Activated B cell treated with CpG ODN at 0.5 μM for 24 hours (primary cell): ENCODE results near the gene IL19. TPM values are rescaled to one million over a fixed set of nuclear protein-coding genes. Genes with fewer than 3 reads are reported as not detected.

Experiments
- ATAC-seq: fragments of 200-7000 bp; cut with Tn5 transposase; one replicate; pipeline ENCODE4 v1.10.0; 2021; ENCODE audit warnings: low read depth, mild to moderate bottlenecking, moderate library complexity
- CTCF ChIA-PET: fragments of 350-600 bp; sonication (Branson Sonifier 250); formaldehyde crosslinking; loops from one replicate; lab custom pipeline; 2021; ENCODE audit warnings: antibody characterized with exemption; lab: Charles Lee
- POLR2A ChIA-PET: fragments of 350-600 bp; sonication (Branson Sonifier 250); formaldehyde crosslinking; loops from one replicate; lab custom pipeline; 2021; ENCODE audit warnings: antibody characterized with exemption; lab: Charles Lee
- DNase-seq: peaks from one replicate; pipeline ENCODE4 v3.0.0; 2022
- H3K27ac Mint-ChIP-seq: one replicate; pipeline ENCODE4 v1.8.0; 2020; ENCODE audit warnings: mixed read lengths
- H3K27me3 Mint-ChIP-seq: one replicate; pipeline ENCODE4 v1.8.0; 2021; ENCODE audit warnings: mixed read lengths
- H3K36me3 Mint-ChIP-seq: one replicate; pipeline ENCODE4 v1.8.0; 2021; ENCODE audit warnings: low read depth, mixed read lengths
- H3K4me1 Mint-ChIP-seq: one replicate; pipeline ENCODE4 v1.8.0; 2021; ENCODE audit warnings: mixed read lengths
- H3K4me3 Mint-ChIP-seq: one replicate; pipeline ENCODE4 v1.8.0; 2020; ENCODE audit warnings: mild to moderate bottlenecking, mixed read lengths
- H3K9me3 Mint-ChIP-seq: one replicate; pipeline ENCODE4 v1.8.0; 2020; ENCODE audit warnings: mixed read lengths
- CTCF ChIP-seq: fragments of 200-600 bp; IDR thresholded peaks from one replicate; pipeline ENCODE4 v1.8.0; 2022; ENCODE audit warnings: antibody characterized with exemption, mild to moderate bottlenecking
- intact Hi-C: fragments of 100-400 bp; cut with micrococcal nuclease; formaldehyde crosslinking; loops from one replicate; pipeline ENCODE4 v1.15.1; 2024
- total RNA-seq: library from RNA; stranded (reverse); gene quantifications from 2 replicates; pipeline ENCODE4 v1.2.3, GENCODE V29; 2022

Gene IL19
- total RNA-seq, 1 donor from 2014 or later: not detected

- no peak for TF ChIP-seq CTCF
- no peak overlapping the region for H3K27ac Mint-ChIP-seq
- H3K4me1 Mint-ChIP-seq: peaks cover 38% of the 10 kb centered on the region
- H3K4me3 Mint-ChIP-seq: no peak overlapping the region
- intact Hi-C loops: loop anchor here (10.0 kb wide), 1 partner anchor 1159 kb away; no protein-coding TSS in a partner anchor
- ChIA-PET POLR2A (no interaction called here), CTCF (interaction anchor here (1.9 kb wide), 1 partner anchor 89 kb away, joined by 5 read pairs; no protein-coding TSS in a partner anchor)
- DNase-seq (no peak), ATAC-seq (no peak)
- no peaks in the 10 kb centered on the region for H3K36me3 Mint-ChIP-seq
- no peaks in the 10 kb centered on the region for H3K9me3 Mint-ChIP-seq
- H3K27me3 Mint-ChIP-seq: no peaks in the 10 kb centered on the region
These were observed 53.2 kb downstream of the IL19 start for GRCh38 chr1:206823727-206824126.

GRCh38 chr1:206824331-206824730 lies 53.8 kb downstream of the IL19 start:
- Mint-ChIP-seq H3K4me1 (peaks cover 44% of the 10 kb centered on the region), H3K4me3 (peak overlapping the region; percentile 0), H3K9me3 (no peaks in the 10 kb centered on the region), H3K27me3 (no peaks in the 10 kb centered on the region), H3K27ac (peak overlapping the region; percentile 70), H3K36me3 (no peaks in the 10 kb centered on the region)
- ATAC-seq: no peak
- no peak for DNase-seq
- no peak for TF ChIP-seq CTCF
- intact Hi-C loops: loop anchor here (10.0 kb wide), 1 partner anchor 1160 kb away; no protein-coding TSS in a partner anchor
- POLR2A ChIA-PET: interaction anchor here (0.6 kb wide), 1 partner anchor 33 kb away, joined by 4 read pairs; no protein-coding TSS in a partner anchor
- CTCF ChIA-PET: interaction anchor here (1.9 kb wide), 1 partner anchor 88 kb away, joined by 5 read pairs; no protein-coding TSS in a partner anchor

- Mint-ChIP-seq H3K4me1 (peaks cover 52% of the 10 kb centered on the region), H3K27ac (no peak overlapping the region), H3K27me3 (no peaks in the 10 kb centered on the region), H3K9me3 (no peaks in the 10 kb centered on the region), H3K4me3 (no peak overlapping the region), H3K36me3 (no peaks in the 10 kb centered on the region)
- no peak for TF ChIP-seq CTCF
- POLR2A ChIA-PET: no interaction called here
- CTCF ChIA-PET: interaction anchor here (1.0 kb wide), 1 partner anchor 16 kb away, joined by 3 read pairs; no protein-coding TSS in a partner anchor
- intact Hi-C loops: loop anchor here (10.0 kb wide), 1 partner anchor 1162 kb away; no protein-coding TSS in a partner anchor
- no peak for DNase-seq
- ATAC-seq: no peak
These were observed 55.8 kb downstream of the IL19 start for GRCh38 chr1:206826394-206826793.

GRCh38 chr1:206828061-206828460 lies 57.5 kb downstream of the IL19 start:
- H3K27ac Mint-ChIP-seq: no peak overlapping the region
- TF ChIP-seq CTCF: no peak
- ATAC-seq (no peak), DNase-seq (no peak)
- no peaks in the 10 kb centered on the region for H3K27me3 Mint-ChIP-seq
- no peaks in the 10 kb centered on the region for H3K9me3 Mint-ChIP-seq
- H3K4me3 Mint-ChIP-seq: no peak overlapping the region
- peaks cover 68% of the 10 kb centered on the region for H3K4me1 Mint-ChIP-seq
- no peaks in the 10 kb centered on the region for H3K36me3 Mint-ChIP-seq
- POLR2A ChIA-PET: no interaction called here
- intact Hi-C loops: loop anchor here (10.0 kb wide), 1 partner anchor 1163 kb away; no protein-coding TSS in a partner anchor
- CTCF ChIA-PET: no interaction called here

GRCh38 chr1:206828765-206829164 lies 58.2 kb downstream of the IL19 start:
- peak; percentile 33 for ATAC-seq
- ChIA-PET CTCF (interaction anchor here (0.6 kb wide), 1 partner anchor 14 kb away, joined by 5 read pairs; no protein-coding TSS in a partner anchor), POLR2A (interaction anchor here (0.6 to 0.7 kb wide), 7 partner anchors 31 to 899 kb away, joined by 3 to 6 read pairs (median 3); no protein-coding TSS in a partner anchor)
- H3K36me3 Mint-ChIP-seq: no peaks in the 10 kb centered on the region
- H3K9me3 Mint-ChIP-seq: no peaks in the 10 kb centered on the region
- no peak for TF ChIP-seq CTCF
- H3K4me3 Mint-ChIP-seq: peak overlapping the region; percentile 5
- H3K27me3 Mint-ChIP-seq: no peaks in the 10 kb centered on the region
- intact Hi-C loops: loop anchor here (10.0 kb wide), 1 partner anchor 1164 kb away; no protein-coding TSS in a partner anchor
- peak overlapping the region; percentile 51 for H3K27ac Mint-ChIP-seq
- no peak for DNase-seq
- peaks cover 71% of the 10 kb centered on the region for H3K4me1 Mint-ChIP-seq
